BE2C (cell line): Measurements from ENCODE around the gene KL.

Source experiments
- DNase-seq: peaks from one replicate; pipeline ENCODE4 v3.0.0-alpha.2; 2020
- H3K27me3 ChIP-seq: fragments of 250-450 bp; sonication (Bioruptor Pico); 2 replicates; pipeline ENCODE4 v1.5.1; 2020; ENCODE audit warnings: mild to moderate bottlenecking
- H3K36me3 ChIP-seq: fragments of 250-450 bp; sonication (Bioruptor Pico); 2 replicates; pipeline ENCODE4 v1.5.1; 2020; ENCODE audit warnings: mild to moderate bottlenecking
- H3K4me1 ChIP-seq: fragments of 250-450 bp; sonication (Bioruptor Pico); 2 replicates; pipeline ENCODE4 v1.5.1; 2020
- H3K4me3 ChIP-seq: 2 replicates; pipeline ENCODE4 v1.5.1; 2011; ENCODE audit warnings: low read depth, low read length
- H3K9me3 ChIP-seq: fragments of 250-450 bp; sonication (Bioruptor Pico); 2 replicates; pipeline ENCODE4 v1.5.1; 2020
- CTCF ChIP-seq: IDR thresholded peaks from 2 replicates; pipeline ENCODE4 v1.5.1; 2012; ENCODE audit warnings: mild to moderate bottlenecking, low read depth, low read length

Gene KL

GRCh38 chr13:33083054-33083453 is 66.8 kb downstream of the KL start:
- Histone ChIP-seq H3K4me3 (no peak overlapping the region), H3K27me3 (no peaks in the 10 kb centered on the region), H3K36me3 (no peaks in the 10 kb centered on the region), H3K9me3 (0 out of 2 replicates have a peak, but pooled peaks cover 3% of the 10 kb centered on the region), H3K4me1 (no peaks in the 10 kb centered on the region)
- TF ChIP-seq CTCF = no peak
- no peak for DNase-seq

GRCh38 chr13:33087091-33087490 is 70.9 kb downstream of the KL start:
- no peak for DNase-seq
- no peaks in the 10 kb centered on the region for H3K27me3 ChIP-seq
- no peak for TF ChIP-seq CTCF
- H3K4me3 ChIP-seq = no peak overlapping the region
- H3K36me3 ChIP-seq = no peaks in the 10 kb centered on the region
- H3K9me3 ChIP-seq = no peaks in the 10 kb centered on the region
- no peaks in the 10 kb centered on the region for H3K4me1 ChIP-seq

- no peaks in the 10 kb centered on the region for H3K36me3 ChIP-seq
- no peak for DNase-seq
- no peaks in the 10 kb centered on the region for H3K9me3 ChIP-seq
- no peaks in the 10 kb centered on the region for H3K4me1 ChIP-seq
- H3K27me3 ChIP-seq = no peaks in the 10 kb centered on the region
- H3K4me3 ChIP-seq = no peak overlapping the region
- no peak for TF ChIP-seq CTCF
These were observed 71.6 kb downstream of the KL start for GRCh38 chr13:33087790-33088189.

GRCh38 chr13:33089311-33089710 is 73.1 kb downstream of the KL start:
- H3K27me3 ChIP-seq = no peaks in the 10 kb centered on the region
- H3K4me1 ChIP-seq = no peaks in the 10 kb centered on the region
- H3K9me3 ChIP-seq = no peaks in the 10 kb centered on the region
- no peak for TF ChIP-seq CTCF
- H3K36me3 ChIP-seq = no peaks in the 10 kb centered on the region
- no peak overlapping the region for H3K4me3 ChIP-seq
- no peak for DNase-seq

- no peaks in the 10 kb centered on the region for H3K27me3 ChIP-seq
- no peak overlapping the region for H3K4me3 ChIP-seq
- no peaks in the 10 kb centered on the region for H3K9me3 ChIP-seq
- DNase-seq = no peak
- H3K36me3 ChIP-seq = no peaks in the 10 kb centered on the region
- TF ChIP-seq CTCF = no peak
- no peaks in the 10 kb centered on the region for H3K4me1 ChIP-seq
These were observed 74.7 kb downstream of the KL start for GRCh38 chr13:33090755-33091414.

- Histone ChIP-seq H3K36me3 (no peaks in the 10 kb centered on the region), H3K9me3 (no peaks in the 10 kb centered on the region), H3K4me1 (no peaks in the 10 kb centered on the region), H3K27me3 (no peaks in the 10 kb centered on the region), H3K4me3 (no peak overlapping the region)
- no peak for DNase-seq
- TF ChIP-seq CTCF = no peak
These were observed 75.2 kb downstream of the KL start for GRCh38 chr13:33091415-33091774.
